COLO829 (cell line): ENCODE results near the gene KRT74.

ENCODE experiments used
- DNase-seq: peaks from one replicate; pipeline ENCODE4 v3.0.0; 2012; ENCODE audit warnings: low spot score

The KRT74 gene

DNA sequence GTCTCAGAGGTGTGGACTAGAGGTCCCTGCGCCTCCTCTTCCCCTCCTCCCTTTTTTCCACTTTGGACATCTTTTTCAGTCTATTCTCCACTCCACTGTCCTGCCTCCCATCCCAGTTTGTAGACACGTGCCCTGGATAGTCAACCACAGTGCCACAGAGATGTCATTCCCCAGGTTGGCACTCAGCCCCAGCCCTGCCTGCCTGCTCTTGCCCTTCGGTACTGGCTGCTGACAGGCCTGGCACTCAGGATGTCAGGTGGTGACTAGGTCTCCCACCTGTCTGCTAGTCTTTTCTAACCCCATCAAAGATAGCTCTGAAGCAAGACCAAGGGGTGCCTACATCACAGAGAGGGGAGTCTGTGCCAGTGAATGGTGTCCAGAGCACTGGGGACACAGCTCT lies 36.5 kb downstream of the KRT74 start:
- DNase-seq: no peak

DNA sequence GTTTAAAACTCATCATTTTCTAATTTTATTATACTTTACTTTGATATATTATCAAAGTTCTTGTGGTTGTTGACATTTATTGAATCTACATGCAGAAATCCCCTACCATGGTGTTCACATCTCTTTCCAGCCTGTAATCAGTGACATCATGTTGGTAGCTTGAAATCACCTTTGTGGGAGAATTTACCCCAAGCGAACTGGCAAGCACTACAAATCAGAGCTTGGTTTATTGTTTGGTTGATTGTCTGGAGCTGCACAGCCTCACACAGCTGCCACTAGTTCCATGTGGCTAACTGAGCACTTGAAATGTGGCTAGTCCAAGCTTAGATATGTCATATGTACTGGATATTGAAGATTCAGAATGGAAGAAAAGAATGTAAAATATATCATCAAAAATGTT lies 38.1 kb downstream of the KRT74 start:
- no peak for DNase-seq

DNA sequence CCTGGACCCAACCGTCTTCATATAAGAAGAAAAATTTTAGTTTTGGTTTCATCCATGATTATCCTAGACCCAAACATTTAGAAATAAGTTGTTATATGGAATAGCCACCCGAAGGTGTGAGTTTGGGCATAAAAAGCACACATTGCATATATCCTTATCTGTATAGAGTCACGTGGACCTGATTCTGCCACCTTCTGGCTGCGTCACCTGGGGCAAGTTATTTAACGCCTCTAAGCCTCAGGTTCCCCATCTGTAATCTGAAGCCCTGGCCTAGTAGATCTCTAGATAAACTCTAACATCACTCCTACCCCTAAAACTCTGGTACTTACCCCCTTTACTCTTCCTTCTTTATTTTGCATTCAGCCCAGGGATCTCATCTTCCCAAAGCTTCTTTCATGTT lies 39.2 kb downstream of the KRT74 start:
- DNase-seq: no peak

DNA sequence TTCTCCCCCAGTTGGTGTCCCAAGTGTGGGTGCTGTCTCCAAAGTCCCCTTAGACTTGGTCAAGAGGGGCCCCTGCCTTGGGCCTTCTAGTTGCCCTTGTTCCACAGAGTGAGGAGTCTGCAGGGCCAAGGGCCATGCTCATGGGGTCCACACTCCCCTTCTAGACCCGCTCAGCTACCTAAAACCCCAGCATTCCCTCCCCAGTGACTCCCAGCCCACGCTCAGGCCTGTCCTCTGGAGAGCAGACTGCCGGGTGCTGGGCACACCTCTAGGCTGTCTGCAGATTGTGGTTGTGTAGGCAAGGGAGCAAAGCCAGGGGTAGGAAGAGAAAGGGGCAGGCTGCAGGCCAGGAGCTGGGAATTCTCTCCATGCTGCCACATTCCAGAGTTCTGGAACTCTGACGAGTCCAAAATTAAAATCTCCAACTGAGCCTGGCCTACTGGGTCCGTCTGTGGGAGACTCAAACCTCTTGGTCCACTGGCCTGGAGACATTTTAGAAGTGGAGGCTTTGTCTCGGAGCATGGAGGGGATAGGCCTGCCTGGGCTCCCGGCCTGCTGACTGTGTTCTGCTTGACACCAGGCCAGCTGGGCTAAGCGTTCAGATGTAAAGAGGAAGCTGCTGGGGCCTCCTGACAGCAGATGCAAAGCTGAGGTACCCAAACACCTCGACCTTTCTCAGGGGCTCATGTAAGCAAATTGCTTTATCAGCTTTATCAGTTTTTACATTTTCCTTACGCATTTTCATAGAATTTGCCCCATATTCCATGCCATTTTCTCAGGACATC lies 39.8 kb downstream of the KRT74 start:
- no peak for DNase-seq

- DNase-seq: no peak
Observed at GRCh38 chr12:52532636-52533035, 41.0 kb downstream of the KRT74 start.

GRCh38 chr12:52531566-52532300 lies 41.9 kb downstream of the KRT74 start:
- DNase-seq: no peak

DNA sequence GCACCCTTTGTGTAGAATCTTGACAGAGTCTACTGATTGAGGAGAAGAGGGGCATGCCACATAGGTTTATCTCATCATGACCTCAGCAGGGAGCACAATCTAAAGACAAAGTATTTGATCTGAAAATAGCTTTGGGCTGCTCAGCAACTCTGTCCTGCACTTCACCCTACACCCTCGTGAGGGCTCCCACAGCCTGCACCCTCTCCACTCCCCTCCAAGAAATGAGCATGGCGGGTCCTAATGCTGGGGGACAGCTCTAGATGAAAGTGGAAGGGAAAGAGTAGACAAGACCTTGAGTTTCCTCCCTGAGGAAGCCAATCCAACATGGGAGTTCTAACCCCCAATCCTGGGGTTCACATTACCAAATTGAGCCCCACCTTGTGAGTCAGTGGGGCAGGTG lies 42.7 kb downstream of the KRT74 start:
- DNase-seq: no peak

GRCh38 chr12:52530366-52530765 lies 43.3 kb downstream of the KRT74 start:
- DNase-seq: no peak

GRCh38 chr12:52529846-52530245 lies 43.8 kb downstream of the KRT74 start:
- no peak for DNase-seq

DNA sequence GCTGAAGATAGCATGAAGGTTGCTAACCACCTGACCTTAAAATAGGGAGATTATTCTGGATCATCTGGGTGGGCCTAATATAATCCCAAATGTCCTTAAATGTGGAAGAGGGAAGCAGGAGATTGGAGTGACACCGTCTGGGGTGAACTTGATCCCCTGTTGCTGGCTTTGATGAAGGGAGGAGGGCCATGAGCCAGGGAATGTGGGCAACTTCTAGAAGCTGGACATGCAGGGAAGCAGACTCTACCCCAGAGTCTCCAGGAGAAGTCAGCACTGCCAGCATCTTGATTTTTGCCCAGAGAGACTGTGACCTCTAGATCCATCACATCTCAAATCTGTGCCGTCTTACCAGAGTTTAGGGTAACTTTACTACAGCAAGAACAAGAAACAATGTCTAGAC lies 44.2 kb downstream of the KRT74 start:
- DNase-seq: no peak

GRCh38 chr12:52528641-52529143 lies 45.0 kb downstream of the KRT74 start:
- DNase-seq: no peak

GRCh38 chr12:52527121-52527800 lies 46.4 kb downstream of the KRT74 start:
- DNase-seq: no peak

DNA sequence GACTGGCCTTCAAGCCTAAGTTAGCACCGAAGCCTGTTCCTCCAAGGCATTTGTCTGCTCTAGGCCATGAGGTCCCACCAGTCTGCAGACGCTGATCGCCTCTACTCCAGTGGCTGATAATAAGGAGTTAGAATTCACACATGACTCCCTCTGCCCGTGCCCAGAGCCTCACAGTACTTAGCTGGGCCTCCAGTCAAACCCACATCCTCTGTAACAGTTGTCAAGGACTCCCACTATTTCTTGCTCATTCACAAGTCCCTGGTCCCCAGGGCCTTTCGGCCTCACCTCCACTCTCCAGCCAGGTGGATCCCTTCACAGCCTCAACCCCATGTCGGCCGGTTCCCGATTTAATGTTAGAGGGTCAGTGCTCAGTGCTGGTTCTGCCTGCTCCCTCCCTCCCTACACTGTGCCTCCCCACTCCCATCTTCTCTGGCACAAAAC lies 47.1 kb downstream of the KRT74 start:
- no peak for DNase-seq

GRCh38 chr12:52525661-52526499 lies 47.8 kb downstream of the KRT74 start:
- DNase-seq: no peak

- DNase-seq: no peak
Observed at GRCh38 chr12:52524898-52525591, 48.6 kb downstream of the KRT74 start.

DNA sequence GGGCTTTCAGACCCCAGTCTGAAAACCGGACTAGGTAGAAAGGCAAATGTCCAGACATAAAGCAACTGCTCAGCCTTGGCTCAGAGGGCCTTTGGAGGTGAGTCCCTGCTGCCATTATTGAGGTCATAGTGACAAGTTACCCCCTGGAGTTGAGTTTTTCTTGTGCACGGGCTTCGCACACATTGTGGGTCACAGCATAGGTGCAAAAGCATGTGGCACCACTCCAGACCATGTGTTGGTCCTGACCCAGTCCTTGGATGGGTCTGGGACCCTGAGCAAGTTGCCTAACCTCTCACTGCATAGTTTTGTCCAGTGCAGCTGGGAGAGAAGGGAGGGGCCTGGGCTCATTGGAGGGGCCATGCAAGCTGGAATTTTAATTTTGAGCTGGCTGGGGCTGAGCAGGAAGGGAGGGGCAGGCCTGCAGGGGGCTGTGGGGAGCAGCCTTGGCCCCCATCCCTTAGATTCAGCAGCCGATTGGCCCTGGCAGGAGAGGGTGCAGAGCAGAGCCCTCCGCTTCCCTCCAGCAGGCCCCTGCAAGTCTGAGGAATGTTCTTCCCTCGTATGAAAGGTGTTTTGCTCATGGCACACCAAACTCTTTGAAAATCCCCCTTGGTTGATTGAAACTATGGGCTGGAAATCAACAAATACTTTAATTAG lies 49.3 kb downstream of the KRT74 start:
- no peak for DNase-seq

DNA sequence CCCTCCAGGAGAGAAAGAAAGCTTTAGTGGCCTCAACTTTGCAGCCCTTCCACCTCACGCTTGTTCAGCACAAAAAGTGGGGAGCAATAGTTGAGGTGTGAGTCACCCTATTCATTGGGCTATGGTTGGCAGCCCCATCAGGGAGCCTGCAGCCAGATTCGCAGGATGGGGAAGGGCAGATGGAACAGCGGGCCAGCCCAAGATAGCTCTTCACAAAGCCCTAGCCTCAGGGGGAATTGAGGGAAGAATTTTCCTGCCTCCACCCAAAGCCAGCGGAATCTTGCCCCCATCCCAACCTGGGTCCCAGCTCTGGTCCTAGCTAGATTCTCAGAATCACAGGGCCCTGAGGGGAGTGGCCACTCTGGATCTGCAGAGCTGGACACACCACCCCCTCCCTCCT lies 49.8 kb downstream of the KRT74 start:
- no peak for DNase-seq

DNA sequence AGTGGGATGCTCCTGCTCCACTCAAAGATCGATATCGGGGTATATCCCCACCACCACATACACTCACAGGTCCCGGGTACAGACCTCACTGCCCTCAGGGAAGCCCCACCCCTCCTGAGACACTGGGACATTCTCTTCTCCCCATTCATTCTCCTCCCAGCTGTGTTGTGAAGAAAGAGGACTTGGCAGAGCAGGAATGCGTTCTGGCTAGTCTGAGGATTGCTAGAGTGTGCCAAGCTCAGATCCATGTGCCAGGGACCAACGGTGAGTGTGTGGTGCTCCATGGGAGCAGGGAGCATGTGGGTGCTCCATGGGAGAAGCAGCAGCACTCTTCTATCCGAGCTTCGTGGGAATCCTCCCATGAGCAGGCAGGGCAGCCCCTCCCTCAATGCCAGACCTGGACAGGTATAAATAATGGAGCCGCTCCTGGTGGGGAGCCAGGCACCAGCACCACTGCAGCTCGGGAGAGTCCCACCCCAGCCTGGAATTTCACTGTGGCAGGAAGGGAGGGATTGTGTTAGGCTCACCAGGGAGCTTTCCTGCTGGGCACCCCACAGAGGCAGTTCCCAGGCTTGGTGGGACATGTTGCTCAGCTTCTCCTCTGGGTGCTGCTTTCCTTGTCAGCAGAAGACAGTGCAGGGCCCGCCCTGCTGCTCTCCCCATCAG lies 51.2 kb downstream of the KRT74 start:
- DNase-seq: no peak

- DNase-seq: no peak
Observed at GRCh38 chr12:52521568-52522266, 51.9 kb downstream of the KRT74 start.

DNA sequence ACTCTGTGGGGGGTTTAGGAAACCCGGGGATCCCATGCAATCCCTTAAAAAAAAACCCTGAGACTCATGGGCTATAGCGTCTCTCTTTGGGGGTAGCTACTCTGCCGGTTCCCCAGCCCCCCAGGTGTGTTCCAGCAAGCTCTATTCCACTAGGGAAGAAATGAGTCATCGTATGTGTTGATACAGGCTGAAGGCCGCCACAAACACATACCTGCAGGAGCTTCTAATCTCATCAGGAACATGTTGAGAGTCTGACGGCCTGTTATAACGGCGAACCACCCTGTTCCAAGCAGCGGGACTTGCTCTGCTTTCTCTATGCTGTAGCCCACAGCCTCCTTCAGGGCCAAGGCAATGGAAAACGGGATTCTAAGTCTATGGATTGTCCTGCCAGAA lies 52.5 kb downstream of the KRT74 start:
- DNase-seq: no peak
